Measurements from ENCODE around the gene ENAH.
A peak's percentile ranks its signal among the peaks of the same experiment; 100 is the strongest.

ENAH gene

GRCh38 chr1:225461533-225462428, 191.1 kb downstream of the ENAH start:
- DNase-seq (ENCODE audit: low read depth in 1 of 2, low spot score in 1 of 2): no peak

- no peak for DNase-seq (ENCODE audit: low read depth in 1 of 2, low spot score in 1 of 2)
Measured at GRCh38 chr1:225460737-225461532, 192.0 kb downstream of the ENAH start.

GRCh38 chr1:225460021-225460736, 192.7 kb downstream of the ENAH start:
- DNase-seq (ENCODE audit: low read depth in 1 of 2, low spot score in 1 of 2): no peak

GRCh38 chr1:225458222-225458631, 194.7 kb downstream of the ENAH start:
- DNase-seq (ENCODE audit: low read depth in 1 of 2, low spot score in 1 of 2): no peak

- DNase-seq (ENCODE audit: low read depth in 1 of 2, low spot score in 1 of 2): peak in 1 of 2 donors; percentile 68
Measured at GRCh38 chr1:225454733-225455132, 198.2 kb downstream of the ENAH start.

- DNase-seq (ENCODE audit: low read depth in 1 of 2, low spot score in 1 of 2): no peak
Measured at GRCh38 chr1:225453797-225454648, 198.9 kb downstream of the ENAH start.

GRCh38 chr1:225451840-225452515, 200.9 kb downstream of the ENAH start:
- no peak for DNase-seq (ENCODE audit: low read depth in 1 of 2, low spot score in 1 of 2)

- no peak for DNase-seq (ENCODE audit: low read depth in 1 of 2, low spot score in 1 of 2)
Measured at GRCh38 chr1:225451340-225451739, 201.6 kb downstream of the ENAH start.

GRCh38 chr1:225450491-225451191, 202.3 kb downstream of the ENAH start:
- DNase-seq (ENCODE audit: low read depth in 1 of 2, low spot score in 1 of 2): no peak

GRCh38 chr1:225449774-225450173, 203.1 kb downstream of the ENAH start:
- no peak for DNase-seq (ENCODE audit: low read depth in 1 of 2, low spot score in 1 of 2)

GRCh38 chr1:225449261-225449660, 203.7 kb downstream of the ENAH start:
- DNase-seq (ENCODE audit: low read depth in 1 of 2, low spot score in 1 of 2): no peak

- no peak for DNase-seq (ENCODE audit: low read depth in 1 of 2, low spot score in 1 of 2)
Measured at GRCh38 chr1:225448146-225448805, 204.6 kb downstream of the ENAH start.

GRCh38 chr1:225447650-225448089, 205.3 kb downstream of the ENAH start:
- DNase-seq (ENCODE audit: low read depth in 1 of 2, low spot score in 1 of 2): no peak

- no peak for DNase-seq (ENCODE audit: low read depth in 1 of 2, low spot score in 1 of 2)
Measured at GRCh38 chr1:225446981-225447615, 205.8 kb downstream of the ENAH start.

- no peak for DNase-seq (ENCODE audit: low read depth in 1 of 2, low spot score in 1 of 2)
Measured at GRCh38 chr1:225446595-225446960, 206.3 kb downstream of the ENAH start.

GRCh38 chr1:225445639-225446594, 207.0 kb downstream of the ENAH start:
- DNase-seq (ENCODE audit: low read depth in 1 of 2, low spot score in 1 of 2): no peak

- DNase-seq (ENCODE audit: low read depth in 1 of 2, low spot score in 1 of 2): no peak
Measured at GRCh38 chr1:225442123-225442505, 210.8 kb downstream of the ENAH start.
